BLaER1 (cell line): ENCODE results near the gene LUZP1.

ENCODE experiments used
- H3K27ac ChIP-seq: shearing (Covaris generic); formaldehyde crosslinking; 2 replicates; pipeline ENCODE4 v1.8.1; 2022
- H3K27me3 ChIP-seq: shearing (Covaris generic); formaldehyde crosslinking; 2 replicates; pipeline ENCODE4 v1.8.1; 2022
- H3K36me3 ChIP-seq: shearing (Covaris generic); formaldehyde crosslinking; 2 replicates; pipeline ENCODE4 v1.8.1; 2022
- H3K4me1 ChIP-seq: shearing (Covaris generic); formaldehyde crosslinking; 2 replicates; pipeline ENCODE4 v1.8.1; 2022
- H3K4me2 ChIP-seq: shearing (Covaris generic); formaldehyde crosslinking; 2 replicates; pipeline ENCODE4 v1.8.1; 2022
- H3K4me3 ChIP-seq: shearing (Covaris generic); formaldehyde crosslinking; 2 replicates; pipeline ENCODE4 v1.8.1; 2022
- H3K9ac ChIP-seq: shearing (Covaris generic); formaldehyde crosslinking; 2 replicates; pipeline ENCODE4 v1.8.1; 2022
- H3K9me3 ChIP-seq: shearing (Covaris generic); formaldehyde crosslinking; 2 replicates; pipeline ENCODE4 v1.8.1; 2022
- H4K20me1 ChIP-seq: shearing (Covaris generic); formaldehyde crosslinking; 2 replicates; pipeline ENCODE4 v1.8.1; 2022
- Cebpa-rat ChIP-seq: shearing (Covaris generic); IDR thresholded peaks from 2 replicates; pipeline ENCODE4 v1.8.1; 2022

The LUZP1 gene

DNA sequence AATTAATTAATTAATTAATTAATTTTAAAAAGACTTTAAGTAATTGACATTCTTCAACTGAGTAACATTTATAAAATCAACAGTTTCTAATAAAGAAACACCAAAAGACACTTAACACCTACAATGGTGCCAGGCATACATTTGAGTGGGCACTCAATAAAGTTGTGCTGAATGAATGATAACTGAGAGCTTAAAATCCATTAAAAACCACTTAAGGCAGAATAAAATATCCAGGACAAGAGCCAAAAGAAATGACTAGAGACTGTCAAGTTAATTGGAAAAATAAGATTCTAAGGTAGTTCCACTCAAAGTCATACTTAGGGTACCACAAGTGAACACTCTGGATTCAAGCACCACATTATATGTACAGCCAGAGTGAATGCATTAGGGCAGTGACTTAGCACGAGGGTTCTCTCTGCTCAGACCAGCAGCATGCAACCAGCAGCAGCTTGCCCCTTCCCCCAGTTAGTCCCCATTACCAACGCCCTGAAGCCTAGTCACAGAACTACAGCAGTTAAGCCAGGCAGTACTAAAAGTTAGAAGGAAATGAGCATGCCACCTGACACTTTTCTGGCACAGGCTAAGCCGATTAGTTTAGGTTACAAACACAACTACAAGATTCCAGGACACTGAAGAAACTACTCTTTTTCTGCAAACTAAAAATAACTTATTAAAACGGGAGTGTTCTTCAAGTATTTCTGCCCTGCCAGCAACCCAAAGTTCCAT, 46.5 kb downstream of the LUZP1 start:
- Histone ChIP-seq H3K9ac (no peak overlapping the region), H3K4me2 (0 out of 2 replicates have a peak overlapping the region, but pooled peaks have one; percentile 6), H3K4me1 (peaks cover 54% of the 10 kb centered on the region), H3K27ac (no peak overlapping the region), H4K20me1 (peaks cover 98% of the 10 kb centered on the region), H3K9me3 (no peaks in the 10 kb centered on the region), H3K27me3 (no peaks in the 10 kb centered on the region), H3K4me3 (no peak overlapping the region), H3K36me3 (peaks cover 5% of the 10 kb centered on the region; the same call in 1 of the 2 replicates)
- no peak for TF ChIP-seq Cebpa-rat

- peaks cover 63% of the 10 kb centered on the region for H3K4me1 ChIP-seq
- no peak overlapping the region for H3K4me3 ChIP-seq
- H3K9ac ChIP-seq = no peak overlapping the region
- H3K27ac ChIP-seq = 0 out of 2 replicates have a peak overlapping the region, but pooled peaks have one; percentile 42
- H4K20me1 ChIP-seq = peaks cover 98% of the 10 kb centered on the region
- H3K9me3 ChIP-seq = 0 out of 2 replicates have a peak, but pooled peaks cover 6% of the 10 kb centered on the region
- peaks cover 5% of the 10 kb centered on the region; the same call in 1 of the 2 replicates for H3K36me3 ChIP-seq
- peak overlapping the region; percentile 65 for H3K4me2 ChIP-seq
- no peak for TF ChIP-seq Cebpa-rat
- H3K27me3 ChIP-seq = no peaks in the 10 kb centered on the region
Observed at GRCh38 chr1:23120383-23120782, 48.3 kb downstream of the LUZP1 start.

DNA sequence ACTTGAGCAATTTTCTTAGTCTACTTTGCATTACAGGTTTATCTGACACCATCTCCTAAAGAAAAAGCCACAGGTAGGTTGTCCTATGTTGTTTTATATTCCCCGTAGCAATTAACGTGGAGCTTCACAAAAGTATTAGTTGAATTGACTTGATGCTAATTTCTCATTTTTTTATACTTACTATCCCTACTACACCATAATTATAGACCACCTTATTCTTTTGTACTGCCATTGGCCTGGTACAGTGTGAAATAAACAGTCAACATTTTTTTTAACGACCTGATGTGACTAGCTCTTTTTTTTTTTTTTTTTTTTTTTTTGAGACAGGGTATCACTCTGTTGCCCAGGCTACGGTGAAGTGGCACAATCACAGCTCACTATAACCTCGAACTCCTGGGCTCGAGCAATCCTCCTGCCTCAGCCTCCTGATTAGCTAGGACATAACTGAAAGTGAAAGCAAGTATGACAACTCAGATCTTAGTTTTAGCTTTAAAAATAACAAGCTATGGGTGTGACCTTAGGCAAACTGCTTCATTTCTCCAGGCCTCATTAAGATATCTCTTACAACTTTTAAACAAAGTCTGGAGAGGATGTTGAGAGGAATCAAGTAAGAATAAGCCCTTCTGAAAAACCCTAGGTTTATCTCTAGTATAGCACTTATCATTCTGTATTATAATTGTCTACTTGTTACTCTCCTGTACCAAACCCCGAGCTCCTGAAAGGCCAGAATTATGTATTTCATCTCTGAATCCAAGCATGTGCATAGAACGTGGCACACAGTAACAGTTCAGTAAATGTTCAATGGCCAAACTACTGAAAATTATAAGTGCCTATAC, 49.5 kb downstream of the LUZP1 start:
- Histone ChIP-seq H4K20me1 (peaks cover 98% of the 10 kb centered on the region), H3K27ac (no peak overlapping the region), H3K4me3 (no peak overlapping the region), H3K4me1 (peaks cover 74% of the 10 kb centered on the region), H3K36me3 (peaks cover 5% of the 10 kb centered on the region; the same call in 1 of the 2 replicates), H3K4me2 (peak overlapping the region; percentile 65), H3K9ac (peak overlapping the region; percentile 36; the same call in 1 of the 2 replicates), H3K9me3 (0 out of 2 replicates have a peak, but pooled peaks cover 6% of the 10 kb centered on the region), H3K27me3 (no peaks in the 10 kb centered on the region)
- TF ChIP-seq Cebpa-rat = no peak

DNA sequence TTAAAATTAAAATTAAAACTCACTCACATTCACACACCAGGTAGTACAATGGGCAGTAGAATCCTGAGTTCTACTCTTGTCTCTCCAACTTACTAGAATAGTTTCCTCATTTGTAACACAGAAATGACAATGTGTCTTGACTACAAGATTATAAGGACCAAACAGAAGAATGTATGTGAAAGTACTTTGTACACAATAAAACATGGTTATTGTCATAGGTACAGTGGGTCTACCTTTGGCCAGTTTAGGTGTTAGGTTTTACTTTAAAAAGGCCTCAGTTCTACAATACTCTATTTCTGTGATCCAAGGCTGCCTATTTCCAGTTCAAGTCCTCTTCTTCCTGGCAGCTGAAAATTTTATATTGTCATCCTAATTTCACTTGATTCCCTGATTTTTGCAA, 50.2 kb downstream of the LUZP1 start:
- Histone ChIP-seq H3K4me3 (no peak overlapping the region), H4K20me1 (peaks cover 98% of the 10 kb centered on the region), H3K9ac (no peak overlapping the region), H3K9me3 (0 out of 2 replicates have a peak, but pooled peaks cover 6% of the 10 kb centered on the region), H3K4me2 (no peak overlapping the region), H3K27me3 (no peaks in the 10 kb centered on the region), H3K36me3 (peaks cover 5% of the 10 kb centered on the region; the same call in 1 of the 2 replicates), H3K4me1 (peaks cover 74% of the 10 kb centered on the region), H3K27ac (no peak overlapping the region)
- TF ChIP-seq Cebpa-rat = no peak

GRCh38 chr1:23116921-23117699, 51.5 kb downstream of the LUZP1 start:
- Histone ChIP-seq H3K9me3 (0 out of 2 replicates have a peak, but pooled peaks cover 6% of the 10 kb centered on the region), H3K27me3 (no peaks in the 10 kb centered on the region), H3K9ac (no peak overlapping the region), H4K20me1 (peaks cover 98% of the 10 kb centered on the region), H3K27ac (no peak overlapping the region), H3K36me3 (peaks cover 5% of the 10 kb centered on the region; the same call in 1 of the 2 replicates), H3K4me3 (no peak overlapping the region), H3K4me1 (peaks cover 74% of the 10 kb centered on the region), H3K4me2 (no peak overlapping the region)
- no peak for TF ChIP-seq Cebpa-rat

DNA sequence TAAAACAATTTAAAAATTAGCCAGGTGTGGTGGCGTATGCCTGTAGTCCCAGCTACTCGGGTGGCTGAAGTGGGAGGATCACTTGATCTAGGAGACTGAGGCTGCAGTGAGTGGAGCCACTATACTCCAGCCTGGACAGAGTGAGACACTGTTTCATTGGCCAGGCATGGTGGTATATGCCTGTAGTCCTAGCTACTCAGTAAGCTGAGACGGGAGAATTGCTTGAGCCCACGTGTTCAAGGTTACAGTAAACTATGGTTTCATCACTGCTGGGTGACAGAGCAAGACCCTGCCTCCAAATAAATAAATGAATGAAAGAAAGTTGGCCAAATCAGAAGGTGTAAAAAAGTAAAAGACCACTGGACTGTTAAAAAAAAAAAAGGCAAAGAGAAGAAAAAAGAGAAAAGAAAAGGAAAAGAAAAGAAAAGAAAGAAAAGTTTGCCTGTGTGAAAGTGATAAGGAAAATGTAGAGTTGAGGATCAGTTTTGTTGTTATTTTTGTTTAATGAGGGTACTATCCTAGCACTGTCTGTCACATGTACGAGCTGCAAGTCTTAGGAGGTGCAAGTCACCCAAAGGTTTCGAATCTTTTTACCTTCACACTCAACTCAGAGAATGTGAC, 52.3 kb downstream of the LUZP1 start:
- Histone ChIP-seq H3K4me3 (no peak overlapping the region), H4K20me1 (peaks cover 98% of the 10 kb centered on the region), H3K27me3 (no peaks in the 10 kb centered on the region), H3K9ac (no peak overlapping the region), H3K4me1 (peaks cover 80% of the 10 kb centered on the region), H3K36me3 (peaks cover 5% of the 10 kb centered on the region; the same call in 1 of the 2 replicates), H3K9me3 (0 out of 2 replicates have a peak, but pooled peaks cover 6% of the 10 kb centered on the region), H3K4me2 (peak overlapping the region; percentile 44; the same call in 1 of the 2 replicates), H3K27ac (no peak overlapping the region)
- TF ChIP-seq Cebpa-rat = no peak

DNA sequence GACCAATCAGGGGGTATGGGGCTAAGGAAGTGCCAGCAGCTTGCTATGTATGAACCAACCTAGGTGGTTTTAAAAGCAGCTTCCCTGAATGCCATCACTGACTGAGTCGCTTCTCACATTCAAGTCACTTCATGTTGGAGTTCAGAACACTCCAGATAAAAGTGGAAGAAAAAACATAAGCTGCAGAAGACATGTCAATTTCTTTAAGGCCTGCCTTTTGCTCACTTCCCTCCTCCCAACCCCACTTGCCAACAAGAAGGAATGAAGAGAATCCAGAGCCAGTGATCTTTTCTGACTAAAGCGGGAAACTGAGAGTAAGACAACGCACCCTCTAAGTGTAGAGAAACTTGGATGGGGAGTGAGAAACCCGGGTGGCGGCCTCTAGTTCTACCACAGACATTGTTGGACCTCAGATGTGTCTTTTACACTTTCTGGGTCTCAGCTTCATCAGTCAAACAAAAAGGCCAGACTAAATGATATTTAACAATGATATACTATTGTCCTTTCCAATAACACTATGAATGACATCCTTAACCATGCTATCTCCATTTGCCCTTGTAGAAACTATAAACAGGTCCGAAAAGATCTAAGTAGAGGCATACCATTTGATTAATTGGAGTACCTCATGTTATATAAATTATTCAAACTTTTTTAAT, 54.1 kb downstream of the LUZP1 start:
- Histone ChIP-seq H3K4me2 (peak overlapping the region; percentile 44), H3K36me3 (peaks cover 10% of the 10 kb centered on the region; the same call in 1 of the 2 replicates), H4K20me1 (peaks cover 98% of the 10 kb centered on the region), H3K27ac (no peak overlapping the region), H3K9ac (peak overlapping the region; percentile 22; the same call in 1 of the 2 replicates), H3K4me3 (no peak overlapping the region), H3K4me1 (peaks cover 64% of the 10 kb centered on the region), H3K9me3 (0 out of 2 replicates have a peak, but pooled peaks cover 6% of the 10 kb centered on the region), H3K27me3 (no peaks in the 10 kb centered on the region)
- TF ChIP-seq Cebpa-rat = no peak

- Histone ChIP-seq H3K4me2 (no peak overlapping the region), H3K9ac (no peak overlapping the region), H4K20me1 (peaks cover 96% of the 10 kb centered on the region), H3K4me1 (peaks cover 50% of the 10 kb centered on the region), H3K27me3 (no peaks in the 10 kb centered on the region), H3K27ac (no peak overlapping the region), H3K9me3 (0 out of 2 replicates have a peak, but pooled peaks cover 6% of the 10 kb centered on the region), H3K36me3 (peaks cover 31% of the 10 kb centered on the region), H3K4me3 (no peak overlapping the region)
- TF ChIP-seq Cebpa-rat = no peak
Observed at GRCh38 chr1:23111600-23112535, 56.8 kb downstream of the LUZP1 start.
